ENCODE measurements around the gene PDLIM1.

Gene PDLIM1

DNA sequence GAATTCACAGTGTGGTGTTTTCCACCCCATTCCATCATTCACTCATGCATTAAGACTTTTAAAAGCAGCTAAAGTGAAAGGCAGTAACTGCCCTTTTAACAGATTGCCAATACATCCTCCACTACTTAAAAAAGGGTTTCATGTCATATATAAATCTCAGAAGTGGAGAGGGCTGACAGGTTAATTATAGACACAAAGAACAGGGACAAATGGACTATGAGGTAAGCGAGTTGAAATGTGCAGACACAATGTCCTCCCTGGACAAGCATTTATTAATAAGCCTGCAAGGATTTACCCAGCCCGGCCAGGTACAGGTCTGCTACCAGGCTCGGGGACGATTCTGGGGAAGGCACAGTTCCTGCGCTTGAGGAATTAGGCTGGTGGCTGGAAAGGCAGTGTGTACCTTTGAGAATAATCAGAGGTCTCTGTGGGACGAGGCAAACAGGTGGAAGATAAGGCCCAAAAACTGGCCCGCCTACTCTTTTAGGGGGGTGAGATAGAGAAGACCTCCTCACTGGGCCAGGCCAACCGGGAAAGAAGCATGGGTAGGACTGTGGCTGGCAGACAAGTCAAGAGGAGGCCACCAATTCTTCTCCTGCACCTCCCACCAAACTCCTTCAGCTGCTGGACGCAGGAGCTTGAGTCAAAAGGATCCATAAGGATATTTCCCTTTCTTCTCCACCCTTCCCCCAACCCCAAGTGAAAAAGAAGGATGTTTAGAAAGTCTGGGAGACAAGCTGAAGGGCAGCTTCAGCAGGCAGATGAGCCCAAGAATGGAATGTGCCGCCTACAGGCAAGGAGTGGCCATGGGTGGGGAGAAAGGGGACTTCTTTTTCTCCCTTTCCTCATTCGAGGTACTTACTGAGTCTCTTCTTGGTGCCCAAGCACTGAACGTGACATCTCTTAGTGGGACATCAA is 1.5 kb downstream of the PDLIM1 start:
- FAIRE-seq (no peak), DNase-seq (ENCODE audit: low spot score) (peak; percentile 27)

DNA sequence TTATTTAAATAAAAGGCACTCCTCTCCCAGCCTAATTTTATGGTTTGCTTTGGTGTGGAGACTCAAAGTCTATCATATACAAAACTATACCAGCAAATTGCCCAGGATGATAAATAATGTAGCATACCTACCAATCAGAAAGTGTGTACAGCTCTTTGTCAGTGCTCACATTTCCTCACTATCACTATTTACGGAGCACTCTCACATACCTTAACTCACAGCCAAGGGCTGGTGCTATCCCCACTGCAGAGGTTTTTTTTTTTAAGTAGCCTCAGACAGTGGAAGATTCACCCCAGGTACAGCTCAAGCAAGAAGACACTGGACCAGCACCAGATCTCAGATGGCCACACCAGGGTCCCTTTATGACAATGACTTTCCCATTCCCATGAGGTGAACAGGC is 2.5 kb downstream of the PDLIM1 start:
- no peak for FAIRE-seq
- DNase-seq (ENCODE audit: low spot score) = no peak

GRCh38 chr10:95287281-95287680 is 3.5 kb downstream of the PDLIM1 start:
- no peak for FAIRE-seq

GRCh38 chr10:95286707-95287106 is 4.1 kb downstream of the PDLIM1 start:
- no peak for FAIRE-seq

More at GRCh38 chr10:95287281-95287680, 3.5 kb downstream of the PDLIM1 start:
- DNase-seq (ENCODE audit: low spot score) = no peak

GRCh38 chr10:95285556-95285955 is 5.2 kb downstream of the PDLIM1 start:
- no peak for FAIRE-seq

More at GRCh38 chr10:95286707-95287106, 4.1 kb downstream of the PDLIM1 start:
- no peak for DNase-seq (ENCODE audit: low spot score)

DNA sequence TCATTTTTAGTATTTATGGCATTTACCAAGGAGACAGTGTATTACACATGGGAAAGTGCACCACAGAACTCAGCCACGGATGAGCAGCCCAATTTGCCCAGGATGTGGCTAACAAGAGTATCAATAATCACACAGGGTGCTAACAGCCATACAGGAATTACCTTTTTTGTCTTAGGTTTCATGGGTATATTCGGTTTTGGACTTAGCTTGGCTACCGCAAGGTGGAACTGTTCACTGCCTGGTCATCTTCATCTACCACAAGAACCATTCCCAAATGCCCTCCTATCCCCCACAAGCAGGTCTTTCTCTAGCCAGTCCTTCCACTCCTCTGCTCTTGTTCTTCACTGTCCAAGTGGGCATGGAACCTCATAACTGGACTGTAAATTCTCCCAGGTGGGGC is 6.0 kb downstream of the PDLIM1 start:
- FAIRE-seq (no peak), DNase-seq (ENCODE audit: low spot score) (no peak)

More at GRCh38 chr10:95285556-95285955, 5.2 kb downstream of the PDLIM1 start:
- DNase-seq (ENCODE audit: low spot score) = no peak

- DNase-seq (ENCODE audit: low spot score) (no peak), FAIRE-seq (no peak)
Observed at GRCh38 chr10:95282107-95282506, 8.7 kb downstream of the PDLIM1 start.

GRCh38 chr10:95281206-95281605 is 9.6 kb downstream of the PDLIM1 start:
- FAIRE-seq = no peak
- DNase-seq (ENCODE audit: low spot score) = no peak

DNA sequence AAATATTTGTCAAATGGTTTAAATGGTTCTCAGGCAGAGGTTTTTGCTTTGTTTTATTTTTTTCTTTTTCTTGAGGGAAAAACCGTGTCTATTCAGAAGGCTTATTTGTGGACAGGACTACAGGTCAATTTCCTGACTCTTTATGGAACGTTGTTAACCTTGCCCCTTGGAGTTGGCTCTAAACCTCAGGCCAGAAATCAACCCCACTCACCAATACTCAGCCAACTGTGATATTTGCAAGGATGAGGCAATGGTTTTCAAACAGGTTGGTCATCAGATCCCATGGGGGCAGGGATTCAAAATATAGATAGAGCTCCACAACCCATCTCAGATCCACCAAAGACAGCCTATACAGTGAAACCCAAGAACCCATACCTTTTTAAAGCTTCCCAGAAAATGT is 10.2 kb downstream of the PDLIM1 start:
- FAIRE-seq = peak; percentile 84
- peak; percentile 54 for DNase-seq (ENCODE audit: low spot score)

DNA sequence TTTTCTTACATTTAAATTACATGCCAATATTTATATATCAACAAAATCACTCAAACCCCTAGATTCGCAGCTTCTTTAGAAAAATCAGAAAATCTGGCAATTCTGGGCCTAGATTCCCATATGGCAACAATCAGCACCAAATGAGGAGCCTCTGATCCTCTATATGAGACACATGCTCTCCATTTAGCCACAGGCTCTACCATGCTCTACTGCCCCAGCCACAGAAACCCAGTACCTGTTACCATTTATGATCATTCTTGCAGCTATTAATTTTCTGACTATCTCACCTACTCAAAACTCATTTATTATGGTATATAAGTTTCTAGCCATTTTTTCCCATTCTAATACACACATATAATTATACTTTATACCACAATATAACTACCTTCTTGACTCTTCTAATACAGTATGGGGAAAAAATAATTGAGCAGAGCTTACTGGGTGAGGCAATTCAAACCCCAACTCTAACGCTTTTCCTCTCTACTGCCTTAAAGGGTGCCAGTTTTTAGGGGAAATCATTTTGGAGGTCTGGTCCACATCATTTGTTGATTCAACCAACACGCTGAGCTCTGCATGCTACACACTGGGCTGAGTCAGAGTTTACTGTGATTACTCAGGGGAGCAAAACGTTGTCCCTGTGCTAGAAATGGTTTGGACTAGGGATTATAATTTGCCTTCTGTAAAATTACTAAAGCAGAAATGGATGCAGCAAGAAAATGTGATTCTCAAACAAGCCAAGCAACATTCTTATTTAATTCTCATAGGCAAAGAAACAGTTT is 11.6 kb downstream of the PDLIM1 start:
- DNase-seq (ENCODE audit: low spot score) = no peak
- FAIRE-seq = peak; percentile 80

DNA sequence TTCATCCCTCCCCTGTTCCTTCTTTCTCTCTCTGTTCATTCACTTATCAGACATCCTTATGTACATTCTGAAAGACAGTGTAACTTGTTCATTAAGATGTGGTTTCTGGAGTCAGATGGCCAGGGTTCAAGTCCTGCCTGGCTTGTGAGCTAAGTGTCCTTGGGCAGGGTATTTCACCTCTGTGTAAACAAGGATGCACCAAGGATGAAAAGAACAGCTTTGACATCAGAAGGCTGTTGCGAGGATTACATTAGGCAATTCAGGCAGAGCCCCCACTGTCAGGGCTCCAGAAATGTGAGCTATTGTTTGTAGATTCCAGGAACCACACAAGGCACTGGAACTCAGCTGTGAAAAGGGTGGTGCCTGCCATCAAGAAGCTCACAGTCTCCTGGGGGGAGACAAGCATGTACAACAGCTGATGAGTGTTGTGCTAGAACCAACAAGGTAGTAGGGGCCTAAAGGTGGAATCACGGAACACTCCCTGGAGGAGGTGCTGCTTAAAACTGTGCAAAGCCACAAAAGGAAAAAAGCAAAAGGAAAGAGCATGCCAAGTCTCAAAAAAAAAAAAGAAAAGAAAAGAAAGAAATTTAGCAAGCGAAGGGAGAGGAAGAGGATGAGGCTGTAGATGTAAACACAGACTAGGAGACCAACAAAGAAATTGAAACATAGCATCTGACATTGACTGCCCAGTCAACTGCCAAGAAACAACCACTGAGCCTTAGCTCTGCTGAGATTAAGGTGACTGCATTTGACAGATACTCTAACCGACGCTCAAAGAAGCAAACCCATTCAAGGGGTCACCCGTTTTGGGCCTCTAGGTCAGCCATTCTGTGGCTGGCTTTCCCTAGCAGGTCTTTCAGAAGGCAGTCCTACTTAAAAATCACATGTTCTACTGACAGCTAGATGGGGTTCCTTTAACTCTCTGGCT is 12.5 kb downstream of the PDLIM1 start:
- no peak for FAIRE-seq
- no peak for DNase-seq (ENCODE audit: low spot score)

DNA sequence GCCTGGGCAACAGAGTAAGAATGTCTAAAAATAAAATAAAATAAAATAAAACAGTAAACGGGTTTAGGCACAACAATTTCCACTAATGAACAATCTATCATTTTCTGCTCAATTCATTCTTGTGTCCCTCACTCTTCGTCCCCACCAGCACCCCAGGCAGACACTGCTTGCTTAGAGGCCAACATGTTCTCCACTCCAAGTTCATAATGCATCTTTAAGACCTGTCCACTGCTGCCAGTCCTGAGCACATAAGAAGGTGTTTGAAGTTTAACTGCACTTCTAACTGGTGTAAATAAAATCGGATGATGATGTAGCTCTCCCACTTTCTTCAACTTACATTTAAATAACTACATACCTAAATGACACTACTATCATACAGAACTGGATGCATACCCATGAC is 13.2 kb downstream of the PDLIM1 start:
- DNase-seq (ENCODE audit: low spot score) (no peak), FAIRE-seq (no peak)

DNA sequence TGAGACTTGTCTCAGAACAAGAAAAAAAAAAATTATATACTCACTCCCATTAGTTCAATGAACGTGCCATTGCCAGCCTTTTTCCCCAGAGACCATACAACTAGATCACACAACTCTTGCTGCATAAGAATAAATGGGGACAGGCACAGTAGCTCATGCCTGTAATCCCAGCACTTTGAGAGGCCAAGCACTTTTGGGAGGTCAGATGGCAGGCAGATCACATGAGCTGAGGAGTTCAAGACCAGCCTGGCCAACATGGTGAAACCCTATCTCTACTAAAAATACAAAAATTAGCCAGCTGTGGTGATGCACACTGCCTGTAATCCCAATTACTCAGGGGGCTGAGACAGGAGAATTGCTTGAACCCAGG is 13.6 kb downstream of the PDLIM1 start:
- no peak for DNase-seq (ENCODE audit: low spot score)
- FAIRE-seq = no peak

DNA sequence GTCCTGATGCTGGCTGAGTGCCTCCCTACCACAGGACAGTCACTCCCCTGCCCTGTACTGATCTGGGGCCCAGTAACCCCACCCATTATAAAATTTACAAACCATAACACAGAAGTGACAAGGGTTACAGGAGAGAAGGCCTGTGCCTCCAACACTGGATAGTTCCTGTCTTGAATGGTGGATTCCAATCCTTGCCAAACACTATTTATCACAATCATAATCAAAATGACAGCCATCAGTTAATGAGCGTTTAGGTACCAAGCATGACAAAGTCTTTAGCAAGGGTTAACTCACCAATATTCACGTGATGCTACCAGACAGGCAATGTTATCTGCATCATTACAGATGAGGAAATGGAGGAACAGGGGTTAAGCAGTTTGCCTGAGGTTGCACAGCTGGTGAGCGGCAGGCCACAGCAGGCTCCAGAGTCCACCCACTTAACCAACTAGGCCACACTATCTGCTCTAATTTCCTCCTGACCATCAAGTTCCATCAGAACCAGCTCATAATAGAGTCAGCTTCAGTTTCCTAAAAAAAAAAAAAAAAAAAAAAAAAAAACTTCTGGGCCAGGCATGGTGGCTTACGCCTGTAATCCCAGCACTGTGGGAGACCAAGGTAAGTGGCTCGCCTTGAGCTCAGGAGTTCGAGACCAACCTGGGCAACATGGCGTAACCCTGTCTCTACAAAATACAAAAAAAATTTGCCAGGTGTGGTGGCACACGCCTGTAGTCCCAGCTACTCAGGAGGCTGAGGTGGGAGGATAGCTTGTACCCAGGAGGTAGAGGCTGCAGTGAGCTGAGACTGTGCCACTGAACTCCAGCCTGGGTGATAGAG is 14.2 kb downstream of the PDLIM1 start:
- peak; percentile 59 for FAIRE-seq
- peak; percentile 58 for DNase-seq (ENCODE audit: low spot score)

GRCh38 chr10:95275726-95276366 is 15.0 kb downstream of the PDLIM1 start:
- DNase-seq (ENCODE audit: low spot score) = no peak
- FAIRE-seq = no peak

DNA sequence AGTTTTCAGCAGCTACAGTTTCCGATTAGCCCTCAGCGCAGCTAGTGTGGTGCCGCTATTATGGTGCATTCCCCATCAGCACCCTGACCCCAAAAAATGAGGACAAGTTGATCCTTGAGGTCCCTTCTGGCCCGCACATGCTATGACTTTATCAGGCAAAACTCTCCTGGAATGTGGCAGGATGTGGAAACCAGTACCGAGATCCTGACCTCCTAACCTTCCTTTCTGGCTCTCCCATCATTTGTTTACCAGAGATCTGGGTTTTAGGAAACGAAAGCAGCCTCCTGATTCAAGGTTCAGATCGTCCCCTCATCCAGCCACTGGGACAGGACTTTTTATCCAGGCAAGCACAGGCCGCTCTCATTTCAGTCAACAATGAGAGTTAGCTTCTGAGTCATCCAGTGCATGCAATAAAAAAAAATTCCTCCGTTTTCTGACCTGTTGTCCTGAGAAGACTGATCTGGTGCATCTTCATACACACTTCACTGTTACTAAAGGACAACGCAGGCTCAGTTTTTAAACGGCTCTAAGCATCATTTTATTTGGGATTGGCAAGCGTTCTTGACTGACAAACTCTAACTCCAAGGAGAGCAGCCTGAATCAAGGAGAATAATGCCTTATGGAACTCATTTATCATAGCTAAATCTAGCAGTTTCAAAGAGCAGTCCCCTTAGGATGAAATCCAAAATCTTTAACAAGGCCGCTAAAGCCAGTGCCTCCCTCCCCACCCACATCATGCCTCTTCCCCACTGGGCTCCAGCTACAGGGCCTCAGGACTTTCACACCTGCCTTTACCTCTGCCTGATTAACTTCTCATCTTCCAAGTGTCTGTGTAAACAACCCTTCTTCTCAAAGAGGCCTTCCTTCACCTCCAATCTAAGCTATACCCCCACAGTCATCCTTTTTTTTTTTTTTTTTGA is 17.1 kb downstream of the PDLIM1 start:
- FAIRE-seq (peak; percentile 81), DNase-seq (ENCODE audit: low spot score) (peak; percentile 86)

GRCh38 chr10:95268438-95268837 is 22.4 kb downstream of the PDLIM1 start:
- DNase-seq (ENCODE audit: low spot score) = no peak
- no peak for FAIRE-seq

GRCh38 chr10:95267251-95267650 is 23.6 kb downstream of the PDLIM1 start:
- no peak for FAIRE-seq
- DNase-seq (ENCODE audit: low spot score) = no peak

GRCh38 chr10:95266674-95267095 is 24.1 kb downstream of the PDLIM1 start:
- FAIRE-seq = peak; percentile 72
- peak; percentile 93 for DNase-seq (ENCODE audit: low spot score)
